ENCODE measurements around the gene AOPEP.

DNA sequence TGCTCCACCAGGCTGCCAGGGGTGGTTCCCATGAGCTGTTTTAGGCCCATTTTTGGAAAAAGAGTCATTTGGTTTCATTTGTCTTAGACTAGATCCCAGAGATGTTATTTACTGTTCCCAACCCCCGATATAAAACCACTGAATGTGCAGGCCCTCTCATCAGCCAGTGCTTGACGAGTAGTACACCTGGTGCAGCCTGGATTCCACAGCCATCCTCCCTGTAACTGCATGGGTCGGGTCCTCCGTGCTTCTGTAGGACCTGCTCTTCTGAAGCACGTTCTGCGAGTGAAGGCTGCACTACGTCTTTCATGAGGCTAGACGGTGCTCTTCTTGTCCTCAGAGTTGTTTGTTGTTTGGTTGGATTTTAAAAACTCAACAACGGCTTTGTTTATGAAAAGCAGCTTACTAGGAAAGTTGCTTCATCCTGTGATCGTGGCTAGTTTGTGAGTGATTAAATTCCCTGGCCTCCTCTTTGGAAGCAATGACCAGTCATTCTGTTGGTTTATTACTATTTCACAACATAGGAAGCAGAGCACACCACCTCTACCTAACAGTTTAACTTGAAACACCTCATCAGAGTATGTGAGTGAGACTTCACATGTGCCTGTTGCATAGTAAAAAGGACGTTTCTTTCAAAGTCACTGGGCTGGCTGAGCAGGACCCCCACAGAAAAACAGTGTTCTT lies 135.2 kb downstream of the AOPEP start:
- TF ChIP-seq, protein P1, sequence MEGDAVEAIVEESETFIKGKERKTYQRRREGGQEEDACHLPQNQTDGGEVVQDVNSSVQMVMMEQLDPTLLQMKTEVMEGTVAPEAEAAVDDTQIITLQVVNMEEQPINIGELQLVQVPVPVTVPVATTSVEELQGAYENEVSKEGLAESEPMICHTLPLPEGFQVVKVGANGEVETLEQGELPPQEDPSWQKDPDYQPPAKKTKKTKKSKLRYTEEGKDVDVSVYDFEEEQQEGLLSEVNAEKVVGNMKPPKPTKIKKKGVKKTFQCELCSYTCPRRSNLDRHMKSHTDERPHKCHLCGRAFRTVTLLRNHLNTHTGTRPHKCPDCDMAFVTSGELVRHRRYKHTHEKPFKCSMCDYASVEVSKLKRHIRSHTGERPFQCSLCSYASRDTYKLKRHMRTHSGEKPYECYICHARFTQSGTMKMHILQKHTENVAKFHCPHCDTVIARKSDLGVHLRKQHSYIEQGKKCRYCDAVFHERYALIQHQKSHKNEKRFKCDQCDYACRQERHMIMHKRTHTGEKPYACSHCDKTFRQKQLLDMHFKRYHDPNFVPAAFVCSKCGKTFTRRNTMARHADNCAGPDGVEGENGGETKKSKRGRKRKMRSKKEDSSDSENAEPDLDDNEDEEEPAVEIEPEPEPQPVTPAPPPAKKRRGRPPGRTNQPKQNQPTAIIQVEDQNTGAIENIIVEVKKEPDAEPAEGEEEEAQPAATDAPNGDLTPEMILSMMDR (IDR thresholded peaks at IDR 0.05) = no peak
- TF ChIP-seq, protein P2, sequence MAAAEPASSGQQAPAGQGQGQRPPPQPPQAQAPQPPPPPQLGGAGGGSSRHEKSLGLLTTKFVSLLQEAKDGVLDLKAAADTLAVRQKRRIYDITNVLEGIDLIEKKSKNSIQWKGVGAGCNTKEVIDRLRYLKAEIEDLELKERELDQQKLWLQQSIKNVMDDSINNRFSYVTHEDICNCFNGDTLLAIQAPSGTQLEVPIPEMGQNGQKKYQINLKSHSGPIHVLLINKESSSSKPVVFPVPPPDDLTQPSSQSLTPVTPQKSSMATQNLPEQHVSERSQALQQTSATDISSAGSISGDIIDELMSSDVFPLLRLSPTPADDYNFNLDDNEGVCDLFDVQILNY (CRISPR knock-in tag; IDR thresholded peaks at IDR 0.05) = no peak
- TF ChIP-seq NFATC4 (CRISPR knock-in tag; IDR thresholded peaks at IDR 0.05) (no peak), SMAD4 (CRISPR knock-in tag; IDR thresholded peaks at IDR 0.05) (no peak), GABPB1 (CRISPR knock-in tag; IDR thresholded peaks at IDR 0.05) (no peak)
- TF ChIP-seq, protein P3, sequence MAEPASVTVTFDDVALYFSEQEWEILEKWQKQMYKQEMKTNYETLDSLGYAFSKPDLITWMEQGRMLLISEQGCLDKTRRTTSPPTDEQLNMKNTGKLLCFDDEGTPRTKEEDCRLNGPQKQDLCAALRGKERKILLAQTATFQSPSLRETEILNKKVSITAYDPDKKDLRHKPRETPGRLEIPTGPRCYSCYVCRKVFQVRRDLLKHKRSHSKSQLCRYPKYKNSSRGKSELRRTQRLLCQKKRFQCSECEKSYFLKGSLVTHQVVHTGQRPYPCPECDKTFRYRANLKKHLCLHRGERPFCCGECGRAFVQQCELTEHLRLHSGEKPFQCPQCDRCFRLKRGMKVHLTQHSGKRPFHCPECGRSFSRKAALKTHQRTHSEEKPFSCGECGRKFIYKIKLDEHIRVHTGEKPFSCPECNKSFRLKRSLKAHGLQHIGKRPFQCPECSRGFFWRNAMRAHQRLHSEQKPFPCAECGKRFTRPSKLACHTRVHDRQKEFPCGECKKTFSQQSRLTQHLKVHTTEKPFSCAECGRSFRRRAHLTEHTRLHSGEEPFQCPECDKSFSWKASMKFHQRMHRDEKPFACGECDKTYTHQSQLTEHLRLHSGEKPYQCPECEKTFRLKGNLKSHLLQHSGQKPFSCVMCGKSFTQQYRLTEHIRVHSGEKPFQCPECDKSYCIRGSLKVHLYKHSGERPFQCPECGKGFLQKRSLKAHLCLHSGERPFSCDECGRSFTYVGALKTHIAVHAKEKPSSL (CRISPR knock-in tag; conservative IDR thresholded peaks at IDR 0.05) = no peak

Measured in WTC11 (cell line).